ENCODE results near the gene EMILIN1.

DNA sequence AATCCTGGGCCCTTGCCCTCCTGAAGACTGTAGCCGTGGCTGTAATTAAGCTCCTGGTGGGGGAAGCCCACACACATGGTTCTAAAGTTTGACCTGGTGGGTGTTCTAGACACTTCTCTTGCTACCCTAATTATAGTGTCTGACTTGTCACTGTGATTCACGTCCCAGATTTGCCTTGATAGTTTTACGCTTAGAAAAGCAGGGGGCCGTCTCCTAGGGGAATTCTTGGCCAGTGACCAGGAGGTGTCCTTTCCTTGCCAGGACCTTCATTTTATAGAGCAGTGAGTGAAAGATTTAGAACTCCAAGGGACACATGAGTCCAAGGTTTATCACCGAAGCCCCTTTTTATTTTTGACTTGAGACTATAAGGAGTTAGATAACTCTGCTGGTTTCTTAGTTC, 36.7 kb upstream of the EMILIN1 start:
- TF ChIP-seq CTCF (conservative IDR thresholded peaks at IDR 0.05 in 1 of 2, IDR thresholded peaks at IDR 0.05 in 1 of 2; ENCODE audit: extremely low read depth in 1 of 2, insufficient read depth in 1 of 2, low read depth in 1 of 2, low read length in 2 of 2) = no peak
- no peak for TF ChIP-seq EZH2 (IDR thresholded peaks at IDR 0.05; ENCODE audit: borderline replicate concordance, low read length)

All from mammary epithelial cell (primary cell).